Measurements from ENCODE around the gene LAMC3.
"Not testable (repeated sequence)": the region's sequence is repeated elsewhere in the genome, so short reads cannot be mapped to it uniquely, and the experiment has no call there.

The LAMC3 gene

DNA sequence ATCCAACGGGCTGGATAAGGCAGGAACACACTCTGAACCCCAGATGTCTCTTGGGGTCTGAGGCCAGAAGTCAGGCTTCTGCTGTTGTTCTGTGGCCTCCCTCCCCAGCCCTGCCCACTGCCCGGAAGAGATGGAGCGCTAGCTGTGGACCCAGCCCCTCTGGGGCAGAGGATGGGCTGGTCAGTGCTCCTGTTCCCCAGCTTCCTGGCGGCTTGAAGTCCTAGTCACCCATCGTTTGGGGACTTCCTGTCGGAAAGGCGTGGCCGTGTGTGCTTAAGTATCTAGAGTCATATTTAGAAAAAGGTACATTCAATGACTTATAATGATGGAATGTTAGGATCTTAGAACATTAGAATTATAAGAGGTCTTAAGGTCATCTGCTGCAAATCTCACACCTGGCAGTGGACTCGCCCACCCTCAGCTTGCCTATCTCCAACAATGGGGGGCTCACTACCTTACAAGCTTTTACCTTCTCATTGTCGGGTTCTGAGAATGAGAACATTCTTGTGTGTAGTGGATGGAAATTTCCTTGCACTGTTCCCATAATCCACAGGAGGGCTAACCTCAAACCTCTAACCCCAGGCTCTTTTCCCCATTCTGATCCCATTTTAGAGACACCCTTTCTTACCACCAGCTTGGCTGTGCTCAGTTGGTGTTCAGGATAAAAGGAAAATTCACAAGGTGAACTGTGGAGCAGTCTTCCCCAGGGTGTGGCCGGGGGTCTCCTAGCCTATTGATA lies 74.0 kb downstream of the LAMC3 start:
- no peak for DNase-seq

DNA sequence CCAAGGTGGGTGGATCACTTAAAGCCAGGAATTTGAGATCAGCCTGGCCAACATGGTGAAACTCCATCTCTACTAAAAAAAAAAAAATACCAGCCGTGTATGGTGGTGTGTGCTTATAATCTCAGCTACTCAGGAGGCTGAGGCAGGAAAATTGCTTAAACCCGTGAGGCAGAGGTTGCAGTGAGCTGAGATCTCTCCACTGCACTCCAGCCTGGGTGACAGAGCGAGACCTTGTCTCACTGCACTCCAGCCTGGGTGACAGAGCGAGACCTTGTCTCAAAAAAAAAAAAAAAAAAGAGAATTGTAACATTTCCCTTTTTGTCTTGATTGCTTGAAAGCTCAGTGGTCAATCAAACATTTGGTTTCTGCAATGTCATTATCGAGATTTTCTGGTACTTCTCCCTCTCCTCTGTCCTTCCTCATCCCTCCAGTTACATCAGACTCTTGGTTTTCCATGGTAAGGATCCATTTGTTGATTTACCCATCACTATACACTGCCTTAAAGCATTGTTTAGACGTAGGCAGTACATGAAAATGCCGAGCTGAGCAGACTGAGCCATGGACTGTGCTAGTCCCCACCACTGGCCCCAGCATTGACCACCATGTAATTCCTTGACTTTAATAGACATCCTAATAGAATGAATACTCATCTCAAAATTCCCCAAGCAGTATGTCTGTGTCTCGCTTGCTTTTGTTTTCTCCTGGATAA lies 75.8 kb downstream of the LAMC3 start:
- no peak for DNase-seq

DNA sequence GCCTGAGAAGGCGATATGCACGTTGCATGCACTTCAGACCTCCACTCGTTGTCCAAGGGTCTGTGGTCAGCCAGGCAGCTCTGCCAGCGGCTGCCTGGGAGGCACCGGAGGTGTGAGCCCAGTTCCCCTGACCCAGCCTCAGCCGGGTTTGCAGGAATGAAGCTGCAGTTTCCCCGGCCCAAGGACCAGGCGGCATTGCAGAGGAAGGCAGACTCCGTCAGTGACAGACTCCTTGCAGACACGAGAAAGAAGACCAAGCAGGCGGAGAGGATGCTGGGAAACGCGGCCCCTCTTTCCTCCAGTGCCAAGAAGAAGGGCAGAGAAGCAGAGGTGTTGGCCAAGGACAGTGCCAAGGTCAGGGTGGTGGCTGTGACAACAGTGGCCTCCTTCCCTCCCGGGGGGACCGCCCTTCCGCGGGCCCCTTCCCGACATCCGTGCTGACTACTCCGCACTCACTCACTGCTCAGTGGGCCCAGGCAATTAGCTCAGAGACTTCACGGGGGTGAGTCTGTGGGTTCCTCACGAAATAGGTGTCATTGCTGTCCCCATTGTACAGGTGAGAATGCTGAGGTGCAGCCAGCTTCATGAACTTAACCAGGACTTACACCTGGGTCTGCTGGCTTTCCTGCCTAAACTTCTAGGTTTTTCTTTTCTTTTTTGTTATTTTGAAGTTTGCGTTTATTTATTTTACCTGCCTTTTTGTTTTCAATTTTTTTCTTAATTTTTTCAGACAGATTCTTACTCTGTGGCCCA lies 76.6 kb downstream of the LAMC3 start:
- DNase-seq: no peak

DNA sequence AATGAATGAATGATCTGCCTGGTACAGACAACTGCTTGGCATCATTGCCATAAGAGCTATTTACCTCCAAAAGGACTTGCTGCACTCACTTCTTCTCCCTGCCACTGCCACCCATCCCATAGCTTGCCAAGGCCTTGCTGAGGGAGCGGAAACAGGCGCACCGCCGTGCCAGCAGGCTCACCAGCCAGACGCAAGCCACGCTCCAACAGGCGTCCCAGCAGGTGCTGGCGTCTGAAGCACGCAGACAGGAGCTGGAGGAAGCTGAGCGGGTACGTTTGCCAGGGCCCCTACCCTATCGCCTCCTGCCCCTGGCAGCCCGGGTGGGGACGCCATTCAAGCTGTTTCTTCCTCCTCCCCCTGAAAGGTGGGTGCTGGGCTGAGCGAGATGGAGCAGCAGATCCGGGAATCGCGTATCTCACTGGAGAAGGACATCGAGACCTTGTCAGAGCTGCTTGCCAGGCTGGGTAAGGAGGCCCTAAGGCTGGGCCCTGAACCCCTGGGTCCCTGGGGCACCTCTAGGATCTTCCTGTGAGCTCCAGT lies 78.5 kb downstream of the LAMC3 start:
- no peak for DNase-seq

DNA sequence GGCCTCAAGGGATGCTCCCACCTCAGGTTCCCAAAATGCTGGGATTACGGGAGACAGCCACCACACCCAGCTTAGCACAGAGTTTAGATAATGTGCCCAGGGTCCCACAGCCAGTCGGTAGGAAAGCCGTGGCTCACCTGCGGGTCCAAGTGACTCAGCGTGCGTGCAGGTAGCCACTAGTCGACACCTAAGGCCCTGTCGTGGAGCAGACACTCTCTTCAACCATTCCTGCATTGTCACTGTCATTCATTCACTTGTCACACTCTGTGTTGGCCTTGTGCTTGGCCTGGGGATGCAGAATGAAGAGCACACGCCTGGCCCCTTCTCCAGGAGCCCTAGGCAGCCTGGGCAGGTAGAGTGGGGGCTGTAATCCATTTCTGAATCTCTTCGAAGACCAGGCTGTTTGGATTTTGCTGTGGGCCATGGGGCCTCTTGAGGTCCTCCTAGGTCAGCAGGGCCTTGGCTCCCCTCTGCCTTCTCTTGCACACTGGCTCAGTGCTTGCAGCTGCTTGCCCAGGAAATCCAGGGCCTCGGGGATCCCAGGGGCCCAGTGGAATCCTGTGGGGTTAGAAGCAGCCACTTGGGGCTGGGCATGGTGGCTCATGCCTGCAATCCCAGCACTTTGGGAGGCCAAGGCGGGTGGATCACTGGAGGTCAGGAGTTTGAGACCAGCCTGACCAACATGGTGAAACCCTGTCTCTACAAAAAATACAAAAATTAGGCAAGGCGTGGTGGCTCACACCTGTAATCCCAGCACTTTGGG lies 81.2 kb downstream of the LAMC3 start:
- DNase-seq: no peak

DNA sequence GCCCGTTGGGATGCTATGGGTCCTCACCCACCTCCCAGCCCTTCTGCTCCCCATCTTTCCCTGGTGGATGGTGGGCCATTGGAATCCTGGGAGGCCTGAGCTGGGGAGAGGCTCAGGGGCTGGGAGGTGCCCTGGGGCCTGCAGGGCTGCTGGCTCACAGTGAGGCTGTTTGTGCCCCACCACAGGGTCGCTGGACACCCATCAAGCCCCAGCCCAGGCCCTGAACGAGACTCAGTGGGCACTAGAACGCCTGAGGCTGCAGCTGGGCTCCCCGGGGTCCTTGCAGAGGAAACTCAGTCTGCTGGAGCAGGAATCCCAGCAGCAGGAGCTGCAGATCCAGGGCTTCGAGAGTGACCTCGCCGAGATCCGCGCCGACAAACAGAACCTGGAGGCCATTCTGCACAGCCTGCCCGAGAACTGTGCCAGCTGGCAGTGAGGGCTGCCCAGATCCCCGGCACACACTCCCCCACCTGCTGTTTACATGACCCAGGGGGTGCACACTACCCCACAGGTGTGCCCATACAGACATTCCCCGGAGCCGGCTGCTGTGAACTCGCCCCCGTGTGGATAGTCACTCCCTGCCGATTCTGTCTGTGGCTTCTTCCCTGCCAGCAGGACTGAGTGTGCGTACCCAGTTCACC lies 82.5 kb downstream of the LAMC3 start:
- DNase-seq: no peak

DNA sequence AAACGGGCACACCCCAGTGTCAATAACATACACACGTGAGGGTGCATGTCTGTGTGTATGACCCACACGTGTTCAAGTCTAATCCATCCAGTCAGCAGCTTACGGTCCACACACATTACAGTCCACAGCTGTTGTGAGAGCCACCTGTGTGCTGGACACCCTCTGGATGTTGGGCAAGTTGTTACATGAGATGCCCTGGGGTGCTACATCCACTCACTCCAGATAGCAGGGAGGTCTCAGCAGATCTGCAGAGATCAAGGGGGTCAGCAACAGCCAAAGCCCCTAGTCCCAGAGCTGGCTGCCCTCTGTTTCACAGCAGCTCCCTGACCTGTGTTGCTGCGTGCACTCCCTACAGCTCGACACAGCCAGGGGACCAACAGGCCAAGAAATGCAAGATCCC lies 83.1 kb downstream of the LAMC3 start:
- no peak for DNase-seq

DNA sequence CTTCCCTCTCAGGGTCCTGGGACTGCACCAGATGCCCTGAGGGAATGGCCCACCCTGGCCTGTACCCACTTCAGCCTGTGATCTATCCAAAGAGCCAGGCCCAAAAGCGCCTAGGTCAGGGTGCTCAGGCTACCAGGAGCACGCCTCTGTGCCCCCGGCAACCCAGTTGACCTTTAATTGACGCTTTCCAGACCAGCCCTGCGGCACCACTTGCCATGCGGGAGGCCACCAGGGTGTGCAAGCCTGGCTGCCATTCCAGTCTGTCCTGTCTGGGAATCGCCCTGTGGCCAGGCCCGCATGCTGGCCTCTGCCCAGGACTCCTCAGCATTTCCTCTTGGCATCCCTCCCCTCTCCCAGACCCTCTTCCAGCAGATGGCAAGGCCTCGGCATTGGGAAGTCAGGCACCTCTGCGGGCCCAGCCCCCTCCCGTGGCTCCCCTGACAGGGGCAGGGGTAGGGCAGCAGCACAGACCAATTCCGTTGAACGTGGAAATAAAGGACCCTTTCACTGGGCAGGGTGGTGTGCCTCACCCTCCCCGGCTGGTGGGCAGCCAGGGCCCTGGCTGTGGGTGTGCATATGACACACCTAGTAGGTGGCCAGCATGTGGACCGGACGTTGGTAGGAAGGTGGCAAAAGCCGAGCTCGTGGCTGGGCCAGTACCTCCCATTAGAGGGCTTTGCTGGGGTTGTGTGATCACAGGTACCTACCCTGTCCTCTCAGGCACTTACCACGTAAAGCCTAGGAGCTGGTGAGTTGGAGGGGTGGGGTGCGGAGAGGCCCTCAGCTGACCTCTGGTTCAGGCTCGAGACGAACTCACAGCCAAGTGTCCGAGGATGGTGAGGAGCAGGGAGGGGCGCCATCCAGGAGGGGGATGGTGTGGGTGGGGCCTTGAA lies 83.8 kb downstream of the LAMC3 start:
- no peak for DNase-seq

DNA sequence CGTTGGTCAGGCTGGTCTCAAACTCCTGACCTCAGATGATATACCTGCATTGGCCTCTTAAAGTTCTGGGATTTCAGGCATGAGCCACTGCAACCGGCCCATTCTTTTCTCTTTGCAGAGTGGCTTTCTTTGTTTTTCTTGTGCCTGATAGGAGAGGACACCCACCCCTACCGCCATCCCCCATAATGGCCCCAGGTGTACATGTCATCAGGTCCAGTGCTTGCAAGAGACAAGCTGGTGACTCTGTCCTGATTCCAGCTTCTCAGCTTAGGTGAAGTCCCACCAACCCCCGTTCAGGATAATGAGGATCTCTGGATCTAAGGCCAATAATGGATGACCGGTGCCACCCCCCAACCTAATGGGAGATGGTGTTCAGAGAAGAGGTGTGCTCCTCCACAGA lies 85.0 kb downstream of the LAMC3 start:
- DNase-seq: no peak

DNA sequence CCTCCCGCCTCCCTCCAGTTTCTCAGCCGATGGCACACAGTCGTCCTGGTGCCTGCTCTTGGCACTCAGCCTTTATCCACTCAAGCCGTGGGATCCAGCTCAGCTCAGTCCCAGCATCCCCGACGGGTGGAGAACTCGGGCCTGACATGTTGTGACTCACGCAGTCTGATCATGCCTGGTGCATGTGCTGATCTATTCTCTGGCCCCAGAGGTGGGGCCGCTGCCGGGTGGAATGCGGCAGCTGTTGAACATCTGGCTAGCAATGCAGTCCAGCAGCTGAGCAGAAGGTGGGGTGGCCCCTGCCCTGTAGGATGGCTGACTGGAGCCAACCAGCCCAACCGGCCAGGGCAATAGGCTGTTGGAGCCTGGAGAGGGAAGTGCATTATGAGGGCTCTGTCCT lies 85.6 kb downstream of the LAMC3 start:
- no peak for DNase-seq

DNA sequence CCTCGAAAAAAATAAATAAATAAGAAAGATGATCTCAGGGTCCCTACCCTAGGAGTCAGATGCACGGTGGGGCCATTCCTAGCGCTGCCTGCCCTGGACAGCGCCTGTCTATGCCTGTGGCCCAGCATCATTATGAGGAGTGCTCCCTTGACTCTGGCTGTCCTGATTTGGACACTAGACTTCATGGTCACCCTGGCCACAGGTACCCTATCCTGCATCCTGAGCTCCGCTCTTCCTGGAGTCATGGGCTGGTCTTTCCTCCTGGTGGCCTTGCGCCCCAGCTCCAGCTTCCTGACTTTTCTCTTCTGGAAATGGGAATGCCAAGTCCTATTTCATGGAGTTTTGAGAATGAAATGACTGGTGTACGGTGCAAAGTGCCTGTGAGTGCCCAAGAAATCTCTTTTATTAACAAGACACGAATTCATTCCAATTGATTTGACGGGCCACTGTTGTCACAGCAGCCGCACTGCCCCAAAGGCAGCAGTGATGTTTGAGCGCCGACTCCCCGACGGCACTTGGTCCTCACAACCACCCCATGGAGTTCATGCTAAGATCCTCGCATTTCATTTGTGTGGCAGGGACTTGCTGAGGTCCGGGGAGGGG lies 86.8 kb downstream of the LAMC3 start:
- no peak for DNase-seq

DNA sequence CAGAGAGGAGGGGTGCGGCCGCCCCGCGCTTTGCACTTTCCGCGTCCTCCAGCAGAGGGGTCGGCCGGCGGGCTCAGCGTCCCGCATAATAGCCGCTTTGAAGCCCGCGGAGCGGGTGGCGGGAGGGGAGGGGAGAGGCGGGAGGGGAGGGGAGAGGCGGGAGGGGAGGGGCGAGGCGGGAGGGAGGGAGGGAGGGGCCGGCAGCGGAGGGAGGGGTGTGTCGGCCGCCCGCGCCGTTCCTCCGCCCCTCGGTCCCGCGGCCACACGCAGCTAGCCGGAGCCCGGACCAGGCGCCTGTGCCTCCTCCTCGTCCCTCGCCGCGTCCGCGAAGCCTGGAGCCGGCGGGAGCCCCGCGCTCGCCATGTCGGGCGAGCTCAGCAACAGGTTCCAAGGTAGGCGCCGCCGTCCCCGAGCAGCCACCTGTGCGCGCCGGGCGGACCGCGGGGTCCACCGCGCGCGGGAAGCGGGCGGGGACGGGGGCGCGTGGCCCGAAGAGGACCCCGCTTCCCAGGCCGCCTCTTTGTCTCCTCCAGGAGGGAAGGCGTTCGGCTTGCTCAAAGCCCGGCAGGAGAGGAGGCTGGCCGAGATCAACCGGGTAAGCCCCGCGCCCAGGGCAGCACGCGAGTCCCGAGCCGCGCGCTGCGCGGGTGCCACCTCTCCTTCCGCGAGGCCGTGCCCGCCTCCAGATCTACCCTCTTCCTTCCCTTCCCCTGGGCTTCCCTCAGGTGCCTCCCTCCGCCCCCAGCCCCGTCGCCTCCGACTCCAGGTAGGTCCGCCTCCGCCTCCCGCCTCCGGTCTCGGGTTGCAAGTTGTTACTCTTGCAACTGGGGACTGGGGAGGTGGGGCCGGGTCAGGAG lies 87.5 kb downstream of the LAMC3 start, which contains the start of gene AIF1L:
Gene AIF1L (plus strand): TSS at position 263 of the 857 bp plus-strand sequence. CDS start 99 bp downstream, at position 362.
- DNase-seq: no peak

DNA sequence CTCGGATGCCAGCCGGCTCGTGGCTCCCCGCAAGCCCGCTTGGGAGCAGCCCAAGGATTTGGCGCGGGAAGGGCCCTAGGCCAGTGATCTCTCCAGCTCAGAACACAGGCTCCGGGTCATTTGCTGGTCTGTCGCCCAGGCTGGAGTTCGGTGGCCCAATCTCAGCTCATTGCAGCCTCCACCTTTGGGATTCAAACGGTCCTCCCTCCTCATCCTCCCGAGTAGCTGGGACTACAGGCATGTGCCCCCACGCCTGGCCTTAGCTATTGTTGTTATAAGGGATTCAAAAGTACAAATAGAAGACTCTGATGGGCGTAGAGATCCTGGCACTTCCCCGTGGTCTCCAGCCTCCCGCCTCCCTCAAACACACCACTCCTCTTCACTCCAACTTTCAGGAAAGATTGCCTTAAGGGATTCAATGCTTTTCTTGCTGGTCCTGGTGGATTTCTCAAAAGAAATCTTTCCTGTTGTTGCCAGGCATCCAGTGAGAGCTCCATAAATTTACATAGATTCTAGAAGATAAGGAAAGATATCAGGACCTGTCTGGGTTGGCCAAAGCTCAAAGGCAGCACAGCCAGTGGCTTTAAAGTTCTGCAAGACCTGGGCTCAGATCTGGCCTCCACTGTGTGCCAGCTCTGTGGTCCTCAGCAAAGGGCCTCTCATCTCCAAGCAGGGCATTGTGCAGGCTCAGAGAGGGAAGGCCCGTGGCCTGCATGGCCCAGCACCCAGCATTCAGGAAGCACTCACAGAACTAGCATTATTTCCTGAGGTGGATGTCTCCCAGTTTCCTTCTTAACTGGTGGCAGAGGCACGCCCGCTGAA lies 88.4 kb downstream of the LAMC3 start:
- DNase-seq: no peak

DNA sequence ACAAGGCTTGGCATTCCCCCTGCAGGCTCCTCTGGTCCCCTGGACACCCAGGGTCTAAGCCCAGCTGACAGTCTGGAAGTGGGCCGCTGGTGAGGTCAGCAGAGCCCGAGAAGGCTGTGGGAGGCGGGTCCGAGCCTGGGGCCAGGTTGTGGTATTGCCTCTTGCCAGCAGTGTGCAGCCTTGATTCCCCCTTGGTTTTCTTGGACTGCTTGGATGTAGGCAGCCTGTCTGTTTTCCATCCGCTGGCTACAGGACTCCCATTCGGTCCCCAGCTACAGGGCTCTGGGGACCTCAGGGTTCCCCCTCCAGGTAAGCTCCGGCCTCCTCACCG lies 88.9 kb downstream of the LAMC3 start:
- no peak for DNase-seq

DNA sequence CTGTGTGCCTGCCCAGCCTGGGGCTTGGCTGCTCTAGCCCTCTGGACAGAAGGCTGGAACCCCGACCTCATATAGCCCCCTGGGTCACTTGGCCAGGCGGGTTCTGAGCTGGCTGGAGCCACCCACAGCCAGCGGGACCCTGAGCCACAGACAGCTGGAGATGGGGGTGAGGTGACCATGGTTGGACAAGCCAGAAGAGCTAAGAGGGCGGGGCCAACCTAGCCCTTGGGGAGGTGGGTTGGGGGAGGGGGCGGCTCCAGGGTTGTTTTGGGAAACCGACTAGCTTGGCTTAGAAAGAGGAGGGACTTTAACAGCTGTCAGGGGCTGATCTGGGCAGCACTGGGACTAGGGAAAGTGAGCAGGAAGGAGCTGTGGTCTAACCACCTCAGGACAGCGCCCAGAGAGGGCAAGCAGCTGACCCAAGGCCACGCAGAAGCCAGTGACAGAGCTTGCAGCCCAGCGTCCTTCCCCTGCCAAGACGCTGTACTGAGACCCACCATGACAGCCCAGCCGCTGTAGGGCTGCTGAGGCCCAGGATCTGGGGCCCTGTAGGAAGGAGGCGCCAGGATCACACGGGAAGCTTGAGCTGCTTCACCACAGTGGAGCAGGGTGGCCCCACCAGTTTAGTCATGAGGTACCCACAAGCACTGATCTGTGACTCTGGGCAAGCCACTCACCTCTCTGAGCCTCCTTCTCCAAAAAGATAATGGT lies 89.6 kb downstream of the LAMC3 start:
- DNase-seq: no peak

DNA sequence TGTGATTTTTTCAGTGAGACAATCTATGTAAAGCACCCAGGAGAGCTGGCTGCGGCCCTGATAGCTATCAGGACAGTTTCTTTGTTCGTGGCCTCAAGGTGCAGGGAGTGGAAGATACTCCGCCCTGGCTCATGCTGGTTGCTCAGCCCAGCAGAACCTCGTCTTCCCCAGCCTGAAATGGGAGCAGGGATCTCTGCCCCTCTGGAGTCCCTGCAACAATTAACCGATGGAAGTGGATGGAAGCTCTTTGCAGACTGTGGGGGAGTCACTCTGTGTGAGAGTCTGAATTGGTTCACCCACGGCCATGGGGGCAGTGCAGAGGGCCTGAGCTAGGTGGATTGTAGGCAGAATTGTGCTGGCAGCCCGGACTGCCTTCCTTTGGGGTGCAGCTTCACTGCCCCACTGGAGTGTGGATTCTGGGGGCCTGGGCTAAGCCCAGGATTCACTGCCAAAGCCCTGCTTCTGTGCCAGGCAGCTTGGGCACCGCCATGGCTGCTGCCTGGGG lies 90.2 kb downstream of the LAMC3 start:
- no peak for DNase-seq

DNA sequence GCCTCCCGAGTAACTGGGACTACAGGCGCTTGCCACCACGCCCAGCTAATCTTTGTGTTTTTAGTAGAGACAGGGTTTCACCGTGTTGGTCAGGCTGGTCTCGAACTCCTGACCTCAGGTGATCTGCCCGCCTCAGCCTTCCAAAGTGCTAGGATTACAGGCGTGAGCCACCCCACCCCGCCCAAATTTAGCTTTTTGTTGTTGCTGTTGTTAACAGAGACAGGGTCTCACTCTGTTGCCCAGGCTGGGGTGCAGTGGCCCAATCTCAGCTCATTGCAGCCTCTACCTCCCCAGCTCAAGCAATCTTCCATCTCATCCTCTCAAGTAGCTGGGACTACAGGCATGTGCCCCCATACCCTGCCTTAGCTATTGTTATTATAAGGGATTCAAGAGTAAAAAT lies 90.9 kb downstream of the LAMC3 start:
- not testable (repeated sequence) for DNase-seq

DNA sequence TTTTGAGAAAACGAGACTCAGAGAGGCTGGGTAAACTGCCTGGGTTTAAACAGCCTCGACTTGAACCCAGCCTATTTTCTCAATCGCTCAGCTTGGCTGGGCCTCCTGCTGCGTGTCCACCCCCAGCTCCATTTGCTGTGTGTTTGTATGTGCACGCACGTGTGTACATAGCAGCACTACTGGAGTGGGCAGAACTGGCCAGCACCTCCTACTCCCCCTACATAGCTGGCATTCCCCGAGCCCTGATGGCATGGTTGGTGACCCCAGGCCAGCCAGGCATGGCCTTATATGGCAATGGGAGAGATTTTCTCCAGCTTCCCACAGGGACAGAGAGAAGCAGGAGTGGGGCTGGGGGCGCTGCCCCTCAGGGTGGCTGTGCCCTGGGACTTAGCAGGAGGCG lies 91.5 kb downstream of the LAMC3 start:
- DNase-seq: no peak

Data from effector CD8-positive, alpha-beta T cell (primary cell).